H1 (cell line): ENCODE data around the gene TTC9. TPM values are rescaled to one million over a fixed set of nuclear protein-coding genes. Genes with fewer than 3 reads are reported as not detected.
A peak's percentile ranks its signal among the peaks of the same experiment; 100 is the strongest.

Experiments
- CTCF ChIA-PET: fragments of 300-600 bp; sonication (Branson Sonifier 250); formaldehyde crosslinking; loops from one replicate; lab custom pipeline; 2021; ENCODE audit not compliant: partially characterized antibody; lab: Charles Lee
- POLR2A ChIA-PET: fragments of 300-600 bp; sonication (Branson Sonifier 250); formaldehyde crosslinking; loops from one replicate; lab custom pipeline; 2021; ENCODE audit warnings: inconsistent platforms; ENCODE audit not compliant: partially characterized antibody; lab: Charles Lee
- DNase-seq, 2 experiments: peaks; one replicate each; pipeline versions ENCODE4 v3.0.0 to v3.0.0-alpha.2; 2010 to 2022; ENCODE audit warnings: low spot score in 2 of 2, low read depth in 1 of 2, mixed read lengths in 1 of 2
- FAIRE-seq: peaks from 2 replicates; lab custom pipeline; 2011; peaks lifted over from hg19 to GRCh38; lab: Jason Lieb, UNC
- H2AFZ ChIP-seq: 2 replicates; pipeline ENCODE4 v1.8.1; 2012; ENCODE audit warnings: low read length, inconsistent platforms
- H2AK5ac ChIP-seq: 2 replicates; pipeline ENCODE4 v1.6.1; 2013; ENCODE audit warnings: low read depth, low read length
- H2BK120ac ChIP-seq: replicated peaks from 2 replicates; pipeline ENCODE3; 2013; ENCODE audit warnings: low read depth, low read length, inconsistent platforms
- H2BK12ac ChIP-seq: 2 replicates; pipeline ENCODE4 v1.6.1; 2013; ENCODE audit warnings: low read depth, low read length
- H2BK15ac ChIP-seq: 2 replicates; pipeline ENCODE4 v1.6.1; 2013; ENCODE audit warnings: low read length
- H2BK20ac ChIP-seq: 2 replicates; pipeline ENCODE4 v1.6.1; 2013; ENCODE audit warnings: low read length
- H2BK5ac ChIP-seq: 2 replicates; pipeline ENCODE4 v1.6.1; 2013; ENCODE audit warnings: low read depth, low read length
- H3K14ac ChIP-seq: 2 replicates; pipeline ENCODE4 v1.6.1; 2013; ENCODE audit warnings: inconsistent platforms; ENCODE audit not compliant: insufficient read length
- H3K18ac ChIP-seq: 2 replicates; pipeline ENCODE4 v1.6.1; 2013; ENCODE audit warnings: low read length; ENCODE audit errors: extremely low read depth
- H3K23ac ChIP-seq: 2 replicates; pipeline ENCODE4 v1.6.1; 2013; ENCODE audit warnings: inconsistent platforms; ENCODE audit not compliant: insufficient read length
- H3K23me2 ChIP-seq: 2 replicates; pipeline ENCODE4 v1.6.1; 2013; ENCODE audit warnings: low read depth, low read length
- H3K27ac ChIP-seq: 2 replicates; pipeline ENCODE4 v1.6.1; 2011; ENCODE audit warnings: low read depth, low read length, inconsistent platforms
- H3K27me3 ChIP-seq, 4 experiments: replicated peaks in 1 of 4; 1 replicate in 1 of 4; 2 replicates in 3 of 4; pipeline versions ENCODE4 v1.6.1 to v1.8.1; 2011 to 2013; ENCODE audit warnings: low read length in 3 of 4, mild to moderate bottlenecking in 3 of 4, inconsistent platforms in 2 of 4, mixed read lengths in 2 of 4, moderate library complexity in 1 of 4; ENCODE audit not compliant: control insufficient read depth in 3 of 4, insufficient read depth in 3 of 4; ENCODE audit errors: extremely low read depth in 1 of 4
- H3K36me3 ChIP-seq, 4 experiments: 2 replicates each; pipeline versions ENCODE4 v1.6.1 to v1.8.1; 2011 to 2013; ENCODE audit warnings: mild to moderate bottlenecking in 4 of 4, low read length in 3 of 4, moderate library complexity in 2 of 4, control low read depth in 1 of 4, inconsistent platforms in 1 of 4; ENCODE audit not compliant: insufficient read depth in 4 of 4, control insufficient read depth in 2 of 4
- H3K4ac ChIP-seq: replicated peaks from 2 replicates; pipeline ENCODE3; 2013; ENCODE audit warnings: low read length, low read depth, mixed read lengths, inconsistent platforms; ENCODE audit not compliant: insufficient read length
- H3K4me1 ChIP-seq, 4 experiments: replicated peaks in 1 of 4; 1 replicate in 1 of 4; 2 replicates in 3 of 4; pipeline versions ENCODE4 v1.6.1 to v1.8.1; 2011 to 2013; ENCODE audit warnings: low read length in 3 of 4, inconsistent platforms in 2 of 4, mixed read lengths in 1 of 4; ENCODE audit not compliant: insufficient read depth in 4 of 4, control insufficient read depth in 3 of 4
- H3K4me2 ChIP-seq, 2 experiments: 2 replicates each; pipeline versions ENCODE4 v1.6.1 to v1.8.1; 2011 to 2013; ENCODE audit warnings: low read depth in 2 of 2, low read length in 2 of 2, control low read depth in 1 of 2, inconsistent platforms in 1 of 2, mild to moderate bottlenecking in 1 of 2; ENCODE audit not compliant: insufficient read depth in 1 of 2
- H3K4me3 ChIP-seq, 4 experiments: fragments of 200-600, 300-600 bp in 1 of 4; sonication (generic), shearing (Covaris generic), sonication (Bioruptor Twin) in 1 of 4; 2 replicates each; pipeline versions ENCODE4 v1.5.1 to v1.8.1; 2011 to 2016; ENCODE audit warnings: low read length in 4 of 4, low read depth in 3 of 4, control low read depth in 2 of 4, inconsistent platforms in 2 of 4, mild to moderate bottlenecking in 2 of 4, mixed read lengths in 1 of 4, moderate library complexity in 1 of 4; ENCODE audit not compliant: insufficient read depth in 2 of 4; ENCODE audit errors: extremely low read depth in 1 of 4
- H3K56ac ChIP-seq: replicated peaks from 2 replicates; pipeline ENCODE3; 2013; ENCODE audit warnings: low read depth, mild to moderate bottlenecking, mixed read lengths, low read length, inconsistent platforms; ENCODE audit not compliant: insufficient read length
- H3K79me1 ChIP-seq: 2 replicates; pipeline ENCODE4 v1.6.1; 2013; ENCODE audit warnings: low read depth, low read length, control low read depth
- H3K79me2 ChIP-seq, 2 experiments: 2 replicates each; pipeline versions ENCODE4 v1.6.1 to v1.8.1; 2012 to 2013; ENCODE audit warnings: low read length in 2 of 2, mild to moderate bottlenecking in 2 of 2, inconsistent platforms in 1 of 2; ENCODE audit not compliant: insufficient read depth in 2 of 2, control insufficient read depth in 1 of 2
- H3K9ac ChIP-seq, 4 experiments: replicated peaks in 1 of 4; 1 replicate in 1 of 4; 2 replicates in 3 of 4; pipeline versions ENCODE4 v1.6.1 to v1.8.1; 2011 to 2013; ENCODE audit warnings: low read depth in 3 of 4, low read length in 3 of 4, control low read depth in 2 of 4, mild to moderate bottlenecking in 2 of 4, moderate library complexity in 2 of 4, inconsistent platforms in 1 of 4; ENCODE audit errors: extremely low read depth in 1 of 4
- H3K9me3 ChIP-seq, 2 experiments: 2 replicates each; pipeline versions ENCODE4 v1.6.1 to v1.8.1; 2012 to 2013; ENCODE audit warnings: mild to moderate bottlenecking in 2 of 2, moderate library complexity in 2 of 2, control low read depth in 1 of 2, inconsistent platforms in 1 of 2, low read depth in 1 of 2, low read length in 1 of 2, mixed read lengths in 1 of 2; ENCODE audit not compliant: insufficient read depth in 2 of 2
- H4K20me1 ChIP-seq, 2 experiments: replicated peaks in 1 of 2; 2 replicates each; pipeline versions ENCODE3 to v1.8.1; 2011 to 2013; ENCODE audit warnings: inconsistent platforms in 2 of 2, low read length in 2 of 2, mild to moderate bottlenecking in 1 of 2; ENCODE audit not compliant: insufficient read depth in 2 of 2, control insufficient read depth in 1 of 2
- H4K5ac ChIP-seq: 2 replicates; pipeline ENCODE4 v1.6.1; 2013; ENCODE audit warnings: low read length, low read depth, mixed read lengths, inconsistent platforms; ENCODE audit not compliant: insufficient read length
- H4K8ac ChIP-seq: 2 replicates; pipeline ENCODE4 v1.8.0; 2013; ENCODE audit warnings: mild to moderate bottlenecking, moderate library complexity, low read length, inconsistent platforms; ENCODE audit not compliant: insufficient read depth; ENCODE audit errors: extremely low read depth
- H4K91ac ChIP-seq: replicated peaks from 2 replicates; pipeline ENCODE3; 2013; ENCODE audit warnings: low read length, mixed read lengths, inconsistent platforms; ENCODE audit not compliant: insufficient read length
- BACH1 ChIP-seq: IDR thresholded peaks from 2 replicates; pipeline ENCODE4 v1.6.1; 2012; ENCODE audit warnings: low read length, improper control_type of control experiment
- CEBPB ChIP-seq: IDR thresholded peaks from 2 replicates; pipeline ENCODE4 v1.6.1; 2012; ENCODE audit warnings: low read depth, low read length
- EP300 ChIP-seq, 2 experiments: IDR thresholded peaks; 1 replicate in 1 of 2; 2 replicates in 1 of 2; pipeline ENCODE4 v1.6.1; 2011 to 2012; ENCODE audit warnings: low read depth in 2 of 2, low read length in 2 of 2, mild to moderate bottlenecking in 2 of 2, borderline replicate concordance in 1 of 2, inconsistent platforms in 1 of 2, moderate library complexity in 1 of 2
- KDM1A ChIP-seq: fragments of 200-600, 300-600 bp; sonication (generic); IDR thresholded peaks from 2 replicates; pipeline ENCODE4 v1.7.1; 2016; ENCODE audit warnings: mild to moderate bottlenecking, low read length, borderline replicate concordance
- MAFK ChIP-seq: IDR thresholded peaks from 2 replicates; pipeline ENCODE4 v1.6.1; 2012; ENCODE audit warnings: low read depth, mild to moderate bottlenecking, improper control_type of control experiment, low read length
- RXRA ChIP-seq: IDR thresholded peaks from 2 replicates; pipeline ENCODE4 v1.6.1; 2011; ENCODE audit warnings: low read depth, mild to moderate bottlenecking, low read length, moderate library complexity; ENCODE audit not compliant: insufficient read depth
- SIRT6 ChIP-seq: IDR thresholded peaks from one replicate; pipeline ENCODE4 v1.7.1; 2012; ENCODE audit warnings: low read length, inconsistent platforms
- TCF12 ChIP-seq: IDR thresholded peaks from 2 replicates; pipeline ENCODE4 v1.6.1; 2011; ENCODE audit warnings: low read depth, mild to moderate bottlenecking, low read length
- ZNF274 ChIP-seq: IDR thresholded peaks from 2 replicates; pipeline ENCODE4 v1.7.0; 2012; ENCODE audit warnings: low read length, borderline replicate concordance; ENCODE audit errors: extremely low read depth
- WGBS, 2 experiments: shearing (Covaris generic) in 1 of 2; methylation state at CpG; one replicate each; pipeline versions ENCODE4 v1.1.6 to v1.1.7; 2013 to 2015; ENCODE audit warnings: low lambda C conversion rate in 2 of 2, mixed read lengths in 2 of 2, inconsistent platforms in 1 of 2, low coverage in 1 of 2, missing lambda C conversion rate in 1 of 2; ENCODE audit not compliant: insufficient replicate concordance in 2 of 2, insufficient coverage in 1 of 2, insufficient read length in 1 of 2; ENCODE audit errors: extremely low coverage in 1 of 2, missing lambda C conversion rate in 1 of 2; 5-methylcytosine and 5-hydroxymethylcytosine counted together
- polyA plus RNA-seq, 7 experiments: library from polyadenylated mRNA; depleted of rRNA in 3 of 7; stranded (reverse) in 5 of 7; unstranded in 2 of 7; fragments of >200 nt in 5 of 7; fragments of 200-250 nt in 2 of 7; gene quantifications; 1 replicate in 5 of 7; 2 replicates in 1 of 7; 4 replicates in 1 of 7; pipeline versions ENCODE4 v1.2.1 to v1.2.3, GENCODE V29; 2011 to 2013; ENCODE audit warnings: missing spikeins in 2 of 7, mixed read lengths in 2 of 7
- total RNA-seq: library from RNA; stranded (reverse); fragmentation: NEBNext Ultra II Directional; extraction: Animal tissue kit (Norgen Biotek cat#: 25700); gene quantifications from 2 replicates; pipeline ENCODE4 v1.2.1, GENCODE V29; 2021
- TF ChIP-seq, protein P1 (sequence below): IDR thresholded peaks from 2 replicates; pipeline ENCODE4 v1.6.1; 2011; ENCODE audit warnings: low read depth, mild to moderate bottlenecking, low read length; ENCODE audit not compliant: insufficient read depth

TTC9 gene
- total and polyA plus RNA-seq, 2 of the 8 experiments (the other 6 are each of a cell fraction or from before 2014, with no cell fraction given), result 21.0 to 29.5 TPM

DNA sequence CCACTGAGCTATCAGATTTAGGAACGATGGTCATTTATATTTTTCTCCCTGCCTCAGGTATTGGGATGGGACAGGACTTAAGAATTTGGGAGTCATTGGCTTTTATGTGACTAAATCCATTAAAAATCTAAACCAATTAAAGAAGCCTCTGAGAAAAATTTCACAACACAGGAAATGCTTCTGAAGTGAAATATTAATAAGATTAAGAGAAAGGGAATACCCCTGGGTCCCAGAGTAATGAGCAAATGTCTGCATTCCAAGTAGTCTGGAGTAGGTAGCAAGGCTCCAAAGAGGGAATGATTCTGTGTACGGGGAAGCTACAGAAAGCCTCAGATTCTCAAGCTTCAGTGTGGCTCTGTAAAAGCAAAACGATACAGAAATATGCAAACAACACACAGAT, 40.6 kb upstream of the TTC9 start:
- Histone ChIP-seq H3K18ac (no peak overlapping the region), H3K9ac (peak overlapping the region in 2 of 4 experiments; percentile 30 to 48; a peak in 4 of 7 replicates), H2BK12ac (no peak overlapping the region), H3K36me3 (peaks cover 0 to 3% (median 1%) of the 10 kb centered on the region in 4 experiments; a peak in 4 of 8 replicates), H3K4ac (no peak overlapping the region), H3K23ac (no peak overlapping the region), H2AFZ (peak overlapping the region; percentile 89), H2AK5ac (no peak overlapping the region), H3K79me2 (peaks cover 17 to 43% of the 10 kb centered on the region in 2 experiments), H3K9me3 (no peaks in the 10 kb centered on the region), H2BK20ac (no peak overlapping the region), H2BK120ac (no peak overlapping the region), H3K4me3 (peak overlapping the region; percentile 30 to 69 (median 46)), H2BK15ac (no peak overlapping the region), H4K5ac (no peak overlapping the region), H3K4me2 (peak overlapping the region; percentile 35 to 66), H2BK5ac (no peak overlapping the region), H3K23me2 (peaks cover 2% of the 10 kb centered on the region), H4K91ac (no peak overlapping the region), H3K14ac (no peak overlapping the region), H3K56ac (no peak overlapping the region), H3K79me1 (0 out of 2 replicates have a peak, but pooled peaks cover 4% of the 10 kb centered on the region), H3K27me3 (no peaks in the 10 kb centered on the region), H4K20me1 (peaks cover 0 to 2% of the 10 kb centered on the region in 2 experiments), H4K8ac (no peak overlapping the region), H3K4me1 (peaks cover 0 to 3% (median 1%) of the 10 kb centered on the region in 4 experiments; a peak in 4 of 7 replicates), H3K27ac (no peak overlapping the region)
- ChIA-PET CTCF (interaction anchor here (0.7 to 1.5 kb wide), 5 partner anchors 12 to 216 kb away, joined by 3 read pairs; no protein-coding TSS in a partner anchor), POLR2A (interaction anchor here (0.6 to 1.7 kb wide), 8 partner anchors 10 to 306 kb away, joined by 3 to 6 read pairs (median 3); partner anchors contain the start of genes PCNX1 and TTC9)
- FAIRE-seq, result peak; percentile 48
- DNase-seq, result no peak
- WGBS, 2 experiments, result 63% methylated on average over 3 of the region's 3 CpGs; no CpG with 5 or more reads in 1 of the 2 experiments
- TF ChIP-seq ZNF274 (no peak), MAFK (no peak), BACH1 (no peak), KDM1A (no peak), CEBPB (no peak), TCF12 (no peak), EP300 (IDR thresholded peaks at IDR 0.05; ENCODE audit: borderline replicate concordance in 1 of 2, low read depth in 2 of 2, low read length in 2 of 2) (no peak), RXRA (no peak), SIRT6 (no peak)
- TF ChIP-seq, protein P1, sequence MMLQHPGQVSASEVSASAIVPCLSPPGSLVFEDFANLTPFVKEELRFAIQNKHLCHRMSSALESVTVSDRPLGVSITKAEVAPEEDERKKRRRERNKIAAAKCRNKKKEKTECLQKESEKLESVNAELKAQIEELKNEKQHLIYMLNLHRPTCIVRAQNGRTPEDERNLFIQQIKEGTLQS, result no peak
